Mesangial cell (primary cell): ENCODE results near the gene SLC17A3. TPM values are rescaled to one million over a fixed set of nuclear protein-coding genes. Genes with fewer than 3 reads are reported as not detected.

Experiments used
- total RNA-seq: library from RNA; depleted of rRNA; stranded (reverse); fragments of >200 nt; gene quantifications from 2 replicates; pipeline ENCODE4 v1.2.3, GENCODE V29; 2015

The SLC17A3 gene
- total RNA-seq, result 0.89 TPM in 1 of 2 replicates, not detected in the other

GRCh38 chr6:25874118-25874517, at the start of gene SLC17A3:
Gene SLC17A3 (minus strand): TSS chr6:25874243. CDS start chr6:25868387, 5,856 bp downstream.

DNA sequence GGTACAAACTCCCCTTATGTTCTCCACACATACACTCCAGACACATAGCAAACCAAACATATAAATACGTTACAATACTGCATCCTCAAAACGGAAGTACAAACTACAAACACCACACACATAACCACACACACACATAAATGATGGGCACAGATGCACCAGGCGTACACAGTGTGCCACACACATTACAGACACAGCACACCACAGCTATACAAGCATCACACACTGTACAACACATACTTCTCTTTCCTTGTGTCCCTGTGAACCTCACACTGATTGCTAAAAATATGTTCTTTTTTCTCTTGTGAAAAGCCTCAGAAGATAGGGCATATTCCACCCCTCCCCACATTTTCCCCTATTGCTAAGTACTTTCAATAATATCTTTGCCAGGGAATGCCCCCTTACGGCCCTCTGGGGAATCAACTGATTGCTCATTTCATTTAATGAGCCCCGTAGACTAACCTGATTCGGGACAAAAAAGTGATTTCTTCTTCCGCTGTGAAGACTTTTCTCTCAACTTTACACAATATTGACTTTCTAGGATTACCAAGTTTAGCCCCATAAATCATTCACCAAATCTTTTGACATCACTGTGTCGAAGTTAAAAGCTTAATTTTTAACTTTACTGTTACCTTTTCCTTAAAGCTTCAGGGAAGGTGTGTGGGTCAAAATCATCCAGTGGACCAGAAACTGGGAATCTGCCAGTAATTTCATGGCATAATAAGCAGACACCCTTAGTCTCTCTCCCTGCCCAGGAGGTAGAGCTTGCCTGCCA, 42.3 kb downstream of the SLC17A3 start, which contains the start of gene SLC17A1:
TSS of gene SLC17A1 (minus strand) at position 521 of the 775 bp plus-strand sequence. CDS start 1,495 bp downstream, outside the sequence.

Other genes starting within 250 kb of the SLC17A3 start
- not detected in 2 replicates for gene SCGN, start 222.0 kb downstream of the SLC17A3 start, total RNA-seq
- gene SLC17A4, start 119.5 kb downstream of the SLC17A3 start, total RNA-seq, result not detected in 2 replicates
- 0.25 TPM in 1 of 2 replicates, not detected in the other for gene SLC17A1, start 42.2 kb downstream of the SLC17A3 start, total RNA-seq
- 0.25 TPM in 1 of 2 replicates, not detected in the other for gene SLC17A2, start 56.4 kb upstream of the SLC17A3 start, total RNA-seq
- gene TRIM38, start 88.6 kb upstream of the SLC17A3 start, total RNA-seq, result 2.4 and 7.4 TPM in 2 replicates
- 3.7 and 12.9 TPM in 2 replicates for gene HFE, start 213.2 kb upstream of the SLC17A3 start, total RNA-seq